ENCODE data around the gene GNAL.
"Not testable (repeated sequence)": the region's sequence is repeated elsewhere in the genome, so short reads cannot be mapped to it uniquely, and the experiment has no call there.

The GNAL gene

DNA sequence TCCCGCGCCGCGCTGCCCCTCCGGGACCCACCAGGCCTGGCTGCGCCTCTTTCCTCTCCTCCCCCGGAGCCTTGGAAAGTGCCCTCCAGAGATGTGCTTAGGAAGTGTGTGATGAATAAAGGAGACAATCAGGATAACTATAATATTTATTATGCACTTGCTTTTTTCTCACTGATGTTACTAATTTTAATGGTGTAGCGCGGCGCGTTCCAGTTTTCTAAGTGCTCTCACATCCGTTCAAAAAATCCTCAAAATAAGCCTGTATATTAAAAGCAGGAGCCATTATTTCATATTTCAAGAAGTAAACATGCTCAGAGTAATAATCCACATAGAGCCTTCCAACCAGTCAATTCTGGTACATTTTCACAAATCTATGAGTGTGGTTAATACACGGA lies 220.0 kb downstream of the GNAL start:
- peak; percentile 35 for DNase-seq

- peak; percentile 19 for DNase-seq
Measured at GRCh38 chr18:11909591-11910026, 220.5 kb downstream of the GNAL start.

DNA sequence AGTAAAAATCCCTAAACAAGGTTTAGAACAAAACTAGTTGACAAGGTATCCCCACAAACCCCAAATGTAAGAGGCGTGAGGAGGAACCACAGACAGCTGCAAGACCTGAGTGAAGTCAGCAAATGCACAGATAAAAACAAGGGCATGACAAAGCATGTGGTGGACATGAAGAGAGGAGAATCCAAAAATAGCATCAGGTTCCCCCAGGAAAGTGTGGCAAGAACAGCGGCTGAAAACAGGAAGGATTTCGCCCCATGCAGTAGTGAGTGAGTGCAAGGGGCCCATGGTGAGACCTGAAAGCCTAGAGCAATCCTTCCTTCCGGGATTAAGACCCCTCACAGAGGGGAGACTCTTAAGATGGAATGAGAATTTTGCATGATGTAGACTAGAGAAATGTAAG lies 227.8 kb downstream of the GNAL start:
- DNase-seq: not testable (repeated sequence)

DNA sequence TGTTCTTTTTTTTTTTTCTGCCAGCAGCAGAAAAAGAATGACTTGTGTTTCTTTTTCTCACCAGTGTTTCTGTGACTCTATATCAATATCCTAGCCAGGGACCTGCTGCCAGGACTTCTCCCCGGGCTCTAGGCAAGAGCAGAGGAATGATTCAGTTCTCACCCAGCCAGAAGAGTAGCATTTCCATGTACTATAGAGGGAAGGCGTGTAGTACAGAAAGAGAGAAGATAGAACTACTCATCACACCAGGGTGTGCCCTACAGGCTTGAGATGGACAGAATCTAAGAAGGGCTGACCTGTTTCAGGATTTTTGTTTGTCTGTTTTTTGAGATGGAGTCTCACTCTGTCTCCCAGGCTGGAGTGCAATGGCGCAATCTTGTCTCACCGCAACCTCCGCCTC lies 230.5 kb downstream of the GNAL start:
- not testable (repeated sequence) for DNase-seq

- no peak for DNase-seq
Measured at GRCh38 chr18:11923450-11923849, 234.4 kb downstream of the GNAL start.

DNA sequence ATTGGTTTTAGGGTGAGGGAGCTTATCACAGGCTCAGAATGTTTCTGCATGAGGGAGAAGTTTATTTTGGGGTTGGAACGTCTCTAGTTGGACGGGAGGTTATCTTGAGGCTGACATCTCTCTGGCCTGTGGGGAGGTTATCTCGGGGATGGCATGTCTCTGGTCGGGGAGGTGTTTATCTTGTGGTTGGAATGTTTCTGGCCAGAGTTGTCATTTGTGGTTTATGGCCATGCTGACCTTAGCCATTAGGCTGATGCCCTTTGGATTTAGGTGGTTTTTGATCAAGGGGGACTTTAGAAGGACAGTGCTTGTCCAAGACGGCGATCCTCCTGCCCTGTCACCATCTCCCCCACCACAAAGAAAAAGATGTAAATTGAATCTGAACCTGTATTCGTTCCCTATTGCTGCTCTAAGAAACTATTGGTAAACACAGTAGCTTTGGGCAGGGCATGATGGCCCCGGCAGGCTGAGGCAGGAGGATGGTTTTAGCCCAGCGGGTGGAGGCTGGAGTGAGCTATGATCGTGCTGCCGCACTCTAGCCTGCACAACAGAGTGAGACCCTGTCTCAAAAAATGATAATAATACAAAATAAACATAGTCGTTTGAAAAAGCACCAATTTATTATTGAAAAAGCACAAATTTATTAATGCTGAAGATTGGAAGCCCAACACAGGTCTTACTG lies 236.9 kb downstream of the GNAL start:
- no peak for DNase-seq

GRCh38 chr18:11927497-11927896 lies 238.4 kb downstream of the GNAL start:
- DNase-seq: no peak

GRCh38 chr18:11932393-11932792 lies 243.3 kb downstream of the GNAL start:
- no peak for DNase-seq
